GM19452 (cell line): ENCODE data around the gene RFC2.
"Not testable (repeated sequence)": the region's sequence is repeated elsewhere in the genome, so short reads cannot be mapped to it uniquely, and the experiment has no call there.

Experiments used
- ATAC-seq: cut with Tn5 transposase; IDR thresholded peaks from one replicate; pipeline ENCODE4 v1.9.1; 2021; ENCODE audit not compliant: unreplicated experiment

The RFC2 gene

DNA sequence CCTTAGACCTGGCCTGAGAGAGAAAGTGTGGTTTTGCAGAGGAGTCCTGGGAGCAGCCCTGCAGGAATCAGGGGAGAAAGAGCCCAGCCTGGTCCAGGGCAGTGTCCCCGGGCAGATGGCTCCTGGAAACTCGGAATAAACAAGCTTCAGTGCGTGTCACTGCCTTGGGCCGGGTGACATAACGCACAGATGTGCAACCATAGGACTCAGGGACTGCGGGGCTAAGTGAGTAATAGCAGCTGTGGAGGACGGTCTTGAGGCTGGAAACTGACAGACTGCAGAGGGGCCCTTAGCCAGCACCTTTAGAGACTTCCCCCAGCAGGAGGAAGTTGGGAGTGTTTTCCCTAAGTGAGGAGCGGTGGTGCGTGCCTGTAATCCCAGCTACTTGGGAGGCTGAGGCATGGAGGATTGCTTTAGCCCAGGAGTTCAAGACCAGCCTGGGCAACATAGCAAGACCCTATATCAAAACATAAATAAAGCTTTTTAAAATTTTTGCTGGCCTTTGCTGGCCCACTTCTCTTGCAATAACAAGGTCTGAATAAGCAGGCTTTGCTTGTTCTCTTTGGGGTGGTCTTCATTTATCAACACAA, 29.8 kb upstream of the RFC2 start:
- no peak for ATAC-seq

DNA sequence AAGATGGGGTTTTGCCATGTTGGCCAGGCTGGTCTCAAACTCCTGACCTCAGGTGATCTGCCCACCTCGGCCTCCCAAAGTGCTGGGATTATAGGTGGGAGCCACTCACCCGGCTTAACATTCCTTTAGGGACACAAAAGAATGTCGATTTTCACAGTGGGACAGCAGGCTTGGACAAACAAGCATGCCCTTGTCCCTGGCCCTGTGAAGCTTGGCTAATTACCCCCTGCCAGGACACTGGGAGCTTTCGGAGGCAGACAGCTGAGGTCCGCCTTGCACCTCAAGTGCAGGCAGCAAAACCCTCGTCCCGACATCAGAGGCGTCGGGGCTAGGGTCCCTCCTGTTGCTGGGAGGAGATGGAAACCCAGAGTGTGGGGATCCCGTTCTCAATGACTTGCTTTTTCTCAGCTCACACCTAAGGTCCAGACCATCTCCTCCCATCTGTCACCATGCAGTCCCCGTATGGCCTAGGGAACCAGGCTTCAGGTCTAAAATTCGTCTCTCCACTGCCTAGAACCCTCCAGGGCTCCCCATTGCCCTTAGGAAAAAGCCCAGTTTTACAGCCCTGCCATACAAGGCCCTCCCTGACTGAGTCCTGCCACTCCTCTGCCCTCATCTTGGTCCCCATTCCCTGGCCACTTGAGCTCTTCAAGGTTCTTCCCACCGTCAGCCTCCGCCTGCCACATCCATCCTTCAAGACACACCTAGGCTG, 28.7 kb upstream of the RFC2 start:
- ATAC-seq = no peak

DNA sequence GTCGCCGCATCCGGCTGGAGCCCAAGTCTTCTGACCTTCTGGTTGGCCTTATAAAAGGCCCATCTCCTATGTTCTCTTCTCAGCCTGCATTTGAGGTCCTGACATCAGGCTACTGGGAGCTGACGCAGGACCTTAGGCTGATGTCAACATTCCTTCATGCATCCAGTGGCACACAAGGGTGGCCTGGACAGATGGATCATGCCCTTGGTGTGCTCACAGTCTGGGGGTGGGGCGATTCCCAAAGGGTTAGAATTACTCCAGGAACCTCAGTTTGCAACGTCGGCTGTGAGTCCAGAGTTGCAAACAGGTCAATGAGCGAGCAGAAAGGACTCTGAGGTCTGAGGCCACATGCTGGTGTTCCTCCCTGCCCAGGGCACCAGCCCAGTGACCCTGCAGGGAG, 26.8 kb upstream of the RFC2 start:
- ATAC-seq = no peak

DNA sequence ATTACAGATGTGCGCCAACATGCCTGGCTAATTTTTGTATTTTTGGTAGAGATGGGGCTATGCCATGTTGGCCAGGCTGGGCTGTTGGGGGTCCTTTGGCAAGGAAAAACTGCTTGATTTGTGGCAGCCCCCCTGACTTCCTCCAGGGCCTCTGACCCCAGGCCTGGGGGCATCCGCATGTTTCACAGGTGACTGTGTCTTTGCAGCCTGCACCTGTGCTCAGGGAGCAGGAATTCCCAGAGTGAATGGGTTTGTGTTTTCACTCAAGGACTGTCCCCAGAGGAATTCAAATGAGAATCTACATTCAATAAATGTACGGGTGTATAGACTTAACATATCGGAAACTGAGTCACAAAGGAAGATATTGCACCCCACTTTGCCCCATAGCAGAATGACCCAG, 23.4 kb upstream of the RFC2 start:
- no peak for ATAC-seq

DNA sequence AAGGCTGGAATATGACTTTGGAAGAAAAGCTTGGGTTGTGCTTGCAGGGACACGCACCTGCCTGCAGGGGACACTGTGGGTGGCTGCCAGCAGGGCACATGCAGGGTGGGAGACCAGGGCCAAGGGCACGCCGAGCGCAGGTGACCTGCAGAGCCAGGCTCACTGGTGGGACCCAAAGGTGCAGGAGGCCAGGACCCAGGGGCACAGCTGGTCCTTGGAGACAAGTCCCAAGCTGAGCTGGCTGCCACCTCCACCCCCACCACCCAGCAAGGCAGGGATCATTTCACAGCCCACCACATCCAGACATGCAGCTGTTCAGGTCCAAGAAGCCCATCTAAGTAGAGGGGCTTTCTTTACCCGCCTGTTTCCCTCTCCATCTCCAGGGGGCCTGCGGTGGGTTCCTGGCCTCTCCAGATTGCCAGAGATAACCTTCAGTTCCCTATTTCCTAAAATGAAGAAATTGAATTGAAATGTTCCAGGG, 21.2 kb upstream of the RFC2 start:
- ATAC-seq = no peak

DNA sequence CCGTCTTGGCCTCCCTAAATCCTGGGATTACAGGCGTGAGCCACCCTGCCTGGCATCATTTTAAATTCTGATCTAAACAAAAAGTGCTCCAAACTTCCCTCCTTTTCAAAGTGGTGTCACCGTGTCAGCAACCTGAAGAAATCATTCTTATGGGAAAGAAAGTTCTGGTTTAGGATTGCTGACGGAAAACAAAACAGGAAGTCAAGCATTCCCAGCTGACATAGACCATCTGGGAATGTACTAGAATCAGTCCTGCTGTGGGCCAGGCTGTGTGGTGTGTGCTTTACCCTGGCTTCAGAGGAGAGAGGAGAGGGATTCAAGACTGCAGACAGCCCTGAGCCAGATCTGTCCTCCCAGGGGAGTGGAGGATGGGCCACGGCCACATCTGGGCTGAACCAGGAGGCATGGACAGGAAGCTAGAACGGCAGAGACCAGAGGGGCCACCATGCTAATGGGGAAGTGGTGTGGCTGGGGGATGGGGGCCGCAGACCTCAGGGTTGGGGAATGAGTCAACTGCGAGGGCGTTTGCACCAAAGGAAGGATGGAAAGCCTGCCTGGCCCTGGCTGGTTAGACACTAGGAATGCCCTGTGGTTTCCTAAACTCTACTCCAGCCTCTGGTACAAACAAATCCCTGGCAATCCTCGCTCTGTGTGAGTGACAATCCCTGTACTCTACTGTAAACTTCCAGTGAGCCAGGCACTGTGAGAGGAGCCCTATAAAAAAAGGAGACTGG, 18.3 kb upstream of the RFC2 start:
- ATAC-seq = peak; percentile 79

DNA sequence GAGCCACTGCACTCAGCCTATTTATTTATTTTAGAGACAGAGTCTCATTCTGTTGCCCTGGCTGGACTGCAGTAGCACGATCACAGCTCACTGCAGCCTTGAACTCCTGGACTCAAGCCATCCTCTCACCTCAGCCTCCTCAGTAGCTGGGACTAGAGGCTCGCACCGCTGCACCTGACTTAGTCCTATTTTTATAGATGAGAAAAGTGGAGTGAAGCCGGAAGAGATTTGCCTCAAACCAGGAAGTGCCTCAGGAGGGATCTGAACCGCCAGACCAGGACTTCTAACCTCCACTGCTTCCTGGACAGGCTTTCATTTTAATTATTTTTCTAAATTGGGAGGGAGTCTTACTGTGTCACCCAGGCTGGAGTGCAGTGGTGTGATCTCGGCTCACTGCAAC, 17.5 kb upstream of the RFC2 start:
- no peak for ATAC-seq

DNA sequence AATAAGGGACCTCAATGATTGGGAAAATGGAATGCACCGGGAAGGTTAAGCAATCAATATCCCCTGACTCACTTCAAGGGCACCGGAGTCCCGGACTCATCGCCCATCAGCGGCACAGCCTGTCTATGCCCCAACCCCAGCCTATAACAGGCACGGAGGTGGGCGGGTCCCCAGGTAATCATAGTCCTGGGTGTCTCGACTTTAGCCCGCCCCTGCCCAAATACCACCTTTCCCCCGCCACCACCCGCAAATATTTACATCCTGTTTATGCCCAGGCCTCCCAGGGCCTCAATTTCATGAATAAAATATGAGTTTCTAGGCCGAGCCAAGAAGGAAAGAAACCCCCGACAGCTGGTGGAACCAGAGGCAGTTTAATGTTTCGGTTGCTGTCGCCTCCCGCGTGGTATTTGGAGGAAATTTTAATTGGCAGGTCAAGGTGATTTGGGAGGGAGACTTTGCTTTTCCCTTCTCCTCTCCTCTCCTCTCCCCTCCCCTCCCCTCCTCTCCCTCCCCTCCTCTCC, 15.6 kb upstream of the RFC2 start:
- ATAC-seq = no peak

DNA sequence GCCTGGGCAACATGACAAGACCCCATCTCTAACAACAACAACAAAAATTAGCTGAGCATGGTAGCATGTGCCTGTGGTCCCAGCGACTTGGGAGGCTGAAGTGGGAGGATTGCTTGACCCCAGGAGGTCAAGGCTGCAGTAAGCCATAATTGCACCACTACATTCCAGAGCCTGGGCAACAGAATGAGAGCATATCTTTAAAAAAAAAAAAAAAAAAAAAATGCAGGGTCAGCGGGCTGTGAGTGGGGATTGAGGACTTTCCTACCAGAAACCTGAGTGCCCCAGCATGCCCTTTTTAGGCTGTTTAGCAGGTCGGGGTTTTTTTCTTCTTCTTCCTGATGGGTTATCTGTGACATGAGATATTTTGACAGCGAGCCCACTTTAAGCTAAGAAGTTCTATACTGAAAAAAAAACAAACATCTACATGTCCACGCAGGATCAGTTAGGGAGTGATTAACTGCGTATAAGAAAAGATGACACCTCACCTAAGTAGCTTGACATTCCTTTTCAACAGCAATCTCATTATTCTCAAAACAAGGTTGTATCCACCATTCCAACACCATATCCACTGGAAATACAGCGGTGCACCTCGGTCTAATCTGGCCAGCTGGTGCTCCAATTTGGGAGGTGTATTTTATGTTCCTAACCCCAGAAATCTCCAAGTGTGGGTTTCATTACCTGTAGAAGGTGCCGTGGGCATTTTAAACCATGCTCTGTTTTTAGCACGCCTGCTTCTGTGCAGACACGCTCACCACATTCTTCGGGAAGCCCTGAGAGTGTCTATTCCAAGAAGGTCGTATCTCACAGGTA, 13.8 kb upstream of the RFC2 start:
- ATAC-seq = no peak

DNA sequence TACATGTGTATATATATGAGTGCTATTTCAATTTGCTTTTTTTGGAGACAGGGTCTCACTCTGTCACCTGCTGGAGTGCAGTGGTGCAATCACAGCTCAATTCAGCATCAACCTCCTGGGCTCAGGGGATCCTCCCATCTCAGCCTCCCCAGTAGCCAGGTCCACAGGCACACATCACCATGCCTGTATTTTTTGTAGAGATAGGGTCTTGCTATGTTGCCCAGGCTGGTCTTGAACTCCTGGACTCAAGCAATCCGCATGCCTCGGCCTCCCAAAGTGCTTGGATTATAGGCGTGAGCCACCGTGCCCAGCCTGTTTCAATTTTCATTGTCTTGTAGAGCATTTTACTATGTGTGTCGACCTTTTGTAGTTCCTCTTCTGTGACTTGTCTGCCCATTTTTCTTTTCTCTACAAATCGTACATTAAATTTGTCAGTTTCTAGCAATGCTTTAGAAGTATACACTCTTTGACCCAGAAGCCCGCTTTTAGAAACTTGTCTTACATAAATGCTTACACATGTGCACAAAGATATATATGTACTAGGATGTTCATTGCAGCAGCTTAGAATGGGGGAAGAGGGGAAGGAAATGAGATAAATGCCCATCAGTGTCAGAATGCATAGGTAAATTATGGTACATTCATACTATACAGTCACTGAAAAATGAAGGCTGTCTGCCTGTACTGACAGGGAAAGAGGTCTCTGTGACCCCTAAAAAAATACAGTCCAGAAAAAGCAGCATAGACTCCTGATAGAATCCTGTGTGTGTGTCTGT, 12.2 kb upstream of the RFC2 start:
- no peak for ATAC-seq

DNA sequence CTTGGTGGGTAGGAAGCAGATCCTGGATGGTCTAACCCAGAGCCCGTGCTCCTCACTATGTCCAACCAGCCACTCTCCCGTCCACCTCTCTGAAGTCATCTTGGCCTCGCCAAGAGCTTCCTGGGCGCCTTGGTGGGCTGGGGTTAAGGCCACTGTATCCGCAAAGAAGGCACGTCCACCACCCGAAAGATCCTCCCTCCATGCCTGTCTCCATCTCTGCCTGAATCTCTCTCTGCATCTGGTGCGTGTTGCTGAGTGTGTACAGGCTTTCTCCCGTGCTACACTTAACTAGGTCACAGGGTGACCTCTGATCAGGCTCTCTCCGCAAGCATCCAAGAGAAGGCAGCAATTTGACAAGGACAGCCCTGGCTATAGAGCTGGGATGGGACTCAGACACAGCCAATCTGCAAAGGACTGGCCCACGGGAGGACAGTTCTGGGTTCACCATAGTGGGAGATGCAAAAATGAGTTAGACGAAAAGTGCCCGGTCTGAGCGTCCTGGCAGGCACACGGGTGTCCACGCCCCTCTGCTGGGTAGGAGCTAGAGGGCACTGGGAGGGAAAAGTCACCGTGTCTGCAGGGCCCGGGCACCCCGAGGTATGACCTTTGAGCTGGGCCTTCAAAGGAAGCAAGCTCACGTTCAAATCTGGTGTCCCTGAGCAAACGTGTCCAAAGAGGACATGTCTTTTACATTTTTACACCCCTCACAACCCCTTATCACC, 9.4 kb upstream of the RFC2 start:
- no peak for ATAC-seq

DNA sequence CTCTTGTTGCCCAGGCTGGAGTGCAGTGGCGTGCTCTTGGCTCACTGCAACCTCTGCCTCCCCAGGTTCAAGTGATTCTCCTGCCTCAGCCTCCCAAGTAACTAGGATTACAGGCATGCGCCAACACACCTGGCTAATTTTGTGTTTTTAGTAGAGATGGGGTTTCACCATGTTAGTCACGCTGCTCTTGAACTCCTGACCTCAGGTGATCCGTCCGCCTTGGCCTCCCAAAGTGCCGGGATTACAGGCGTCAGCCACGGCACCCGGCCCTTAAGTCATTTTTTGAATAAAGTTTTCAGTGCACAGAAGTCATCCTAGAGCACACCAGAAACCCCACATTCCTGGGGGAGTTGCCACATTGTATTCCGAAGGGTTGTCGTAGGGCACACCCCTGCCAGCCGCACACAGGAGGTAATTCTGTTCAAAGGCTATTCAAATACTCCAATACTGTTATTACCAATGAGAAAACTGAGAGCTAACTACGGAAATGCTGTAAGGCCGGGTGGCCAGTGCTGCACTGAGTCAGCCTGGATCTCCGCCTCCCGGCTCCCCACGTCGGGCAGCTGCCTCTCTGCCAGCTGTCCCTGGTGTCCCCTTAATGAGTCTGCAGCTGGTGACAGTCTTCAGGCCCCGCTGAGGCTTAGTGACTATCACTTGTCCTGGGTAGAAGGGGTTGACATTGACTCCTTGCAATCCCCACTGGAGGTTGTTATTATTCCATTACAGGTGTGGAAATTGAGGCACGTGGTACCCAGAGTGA, 8.6 kb upstream of the RFC2 start:
- ATAC-seq = no peak

DNA sequence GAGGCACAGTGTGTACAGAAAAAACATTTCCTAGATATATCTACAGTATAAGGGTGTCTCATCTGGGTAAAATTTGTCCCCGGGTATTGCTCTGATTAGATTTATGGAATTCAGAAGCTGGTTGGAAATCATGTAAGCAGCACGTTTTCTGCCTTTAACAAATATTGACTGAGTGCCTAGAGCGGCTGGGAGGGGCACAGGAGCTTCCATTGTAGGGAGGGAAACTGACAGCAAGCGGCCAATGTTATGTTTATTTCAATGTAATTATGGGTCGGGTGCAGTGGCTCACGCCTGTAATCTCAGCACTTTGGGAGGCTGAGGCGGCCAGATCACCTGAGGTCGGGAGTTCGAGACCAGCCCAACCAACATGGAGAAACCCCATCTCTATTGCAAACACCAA, 4.4 kb upstream of the RFC2 start:
- ATAC-seq = no peak

DNA sequence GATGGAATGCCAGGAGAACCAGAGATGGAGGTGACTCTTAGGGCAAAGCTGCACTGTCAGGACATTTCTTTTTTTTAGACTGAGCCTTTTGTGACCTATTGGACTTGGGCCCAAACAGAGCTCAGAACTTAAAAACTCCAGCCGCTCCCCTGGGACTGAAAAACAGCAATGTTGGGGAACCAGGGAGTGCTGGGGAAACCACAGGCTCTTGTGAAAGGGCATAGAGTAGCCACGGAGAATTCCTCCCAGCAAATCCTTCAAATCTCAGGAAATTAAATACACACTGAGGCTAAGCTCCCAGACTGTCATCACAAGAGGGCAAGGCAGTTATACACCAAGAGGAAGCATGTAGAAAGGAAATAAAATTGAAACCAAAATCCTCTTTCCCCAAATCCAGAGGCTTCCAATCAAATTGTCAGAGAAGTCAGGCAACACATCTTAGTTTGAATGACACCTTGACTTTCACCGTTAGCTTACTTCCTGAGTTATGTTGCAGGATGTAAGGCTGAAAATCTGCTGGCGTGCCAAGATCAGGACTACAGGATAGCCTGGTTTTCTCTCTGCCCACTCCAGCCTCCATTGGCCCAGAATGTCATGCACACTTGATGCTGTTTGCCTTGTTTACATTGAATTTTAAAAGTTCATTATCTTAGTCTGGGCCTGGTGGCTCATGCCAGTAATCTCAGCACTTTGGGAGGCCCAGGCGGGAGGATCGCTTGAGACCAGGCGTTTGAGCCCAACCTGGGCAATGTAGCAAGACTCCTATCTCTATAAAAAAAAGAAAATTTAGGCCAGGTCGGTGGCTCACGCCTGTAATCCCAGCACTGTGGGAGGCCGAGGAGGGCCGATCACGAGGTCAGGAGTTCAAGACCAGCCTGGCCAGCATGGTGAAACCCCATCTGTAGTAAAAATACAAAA, 2.6 kb upstream of the RFC2 start:
- ATAC-seq = no peak

DNA sequence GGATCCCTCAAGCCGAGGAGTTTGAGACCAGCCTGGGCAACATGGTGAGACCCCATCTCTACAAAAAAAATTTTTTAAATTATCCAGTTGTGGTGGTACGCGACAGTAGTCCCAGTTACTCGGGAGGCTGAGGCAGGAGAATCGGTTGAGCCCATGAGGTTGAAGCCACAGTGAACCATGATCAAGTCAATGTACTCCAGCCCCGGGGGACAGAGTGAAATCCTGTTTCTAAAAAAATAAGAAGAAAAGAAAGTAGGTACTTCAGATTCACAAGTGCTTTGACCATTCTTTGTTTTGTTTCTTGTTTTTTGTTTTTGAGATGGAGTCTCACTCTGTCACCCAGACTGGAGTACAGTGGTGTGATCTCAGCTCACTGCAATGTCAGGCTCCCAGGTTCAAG, 1.3 kb upstream of the RFC2 start:
- ATAC-seq = not testable (repeated sequence)

DNA sequence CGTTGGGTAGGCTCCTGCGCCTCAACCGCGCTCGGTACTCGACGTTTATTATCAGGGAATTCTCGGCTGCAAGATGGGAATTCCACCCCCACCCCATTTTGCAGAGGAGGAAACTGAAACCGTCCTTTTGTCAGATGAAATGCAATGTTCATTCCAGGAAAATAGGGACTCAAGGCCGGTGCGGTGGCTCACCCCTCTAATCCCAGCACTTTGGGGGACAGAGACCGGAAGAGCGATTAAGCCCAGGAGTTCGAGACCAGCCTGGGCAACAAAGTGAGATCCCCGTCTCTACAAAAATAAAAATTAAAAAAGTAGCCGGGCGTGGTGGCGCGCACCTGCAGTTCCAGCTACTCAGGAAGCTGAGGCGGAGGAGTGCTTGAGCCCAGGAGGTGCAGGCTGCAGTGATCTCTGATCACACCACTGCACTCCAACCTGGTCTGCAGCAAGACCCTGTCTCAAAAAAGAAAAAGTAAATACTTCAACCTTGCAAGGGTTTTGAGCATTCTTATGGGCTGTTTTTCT, 720 bp upstream of the RFC2 start:
- no peak for ATAC-seq

DNA sequence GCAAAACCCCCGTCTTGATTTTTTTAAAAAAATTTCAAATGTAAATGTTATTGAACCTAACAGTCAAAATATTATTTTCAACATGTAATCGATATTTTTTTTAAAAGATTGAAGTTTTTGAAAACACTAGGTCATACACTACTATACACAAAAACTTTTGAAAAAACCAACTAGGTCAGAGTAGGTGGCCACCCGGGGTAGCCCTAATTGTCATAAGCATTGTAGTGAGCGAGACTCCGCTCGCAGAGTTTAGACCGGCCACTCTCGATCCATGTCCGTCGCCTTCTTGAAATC, 417 bp downstream of the RFC2 start:
- no peak for ATAC-seq

DNA sequence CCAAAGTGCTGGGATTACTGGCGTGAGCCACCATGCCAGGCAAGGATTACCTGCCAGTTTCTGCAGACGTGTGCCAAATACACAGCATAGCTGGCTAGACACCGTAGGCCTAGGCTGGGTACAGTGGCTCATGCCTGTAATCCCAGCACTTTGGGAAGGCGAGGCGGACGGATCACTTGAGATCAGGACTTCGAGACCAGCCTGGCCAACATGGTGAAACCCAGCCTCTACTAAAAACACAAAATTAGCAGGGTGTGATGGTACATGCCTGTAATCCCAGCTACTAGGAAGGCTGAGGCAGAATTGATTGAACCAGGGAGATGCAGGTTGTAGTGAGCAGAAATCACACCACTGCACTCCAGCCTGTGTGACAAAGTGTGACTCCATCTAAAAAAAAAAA, 868 bp downstream of the RFC2 start:
- ATAC-seq = no peak
